Neutrophil (primary cell): Measurements from ENCODE around the gene DAP3.

Experiments
- H3K27ac ChIP-seq: fragments of 200-600 bp; sonication (generic); 2 replicates; pipeline ENCODE4 v1.5.1; 2016; ENCODE audit warnings: mild to moderate bottlenecking, moderate library complexity
- H3K27me3 ChIP-seq: fragments of 200-600 bp; sonication (generic); 2 replicates; pipeline ENCODE4 v1.6.0; 2016; ENCODE audit warnings: mild to moderate bottlenecking
- H3K36me3 ChIP-seq: fragments of 200-600 bp; sonication (generic); 2 replicates; pipeline ENCODE4 v1.5.1; 2017
- H3K4me1 ChIP-seq, 2 experiments: fragments of 200-600 bp in 1 of 2; sonication (generic) in 1 of 2; 1 replicate in 1 of 2; 2 replicates in 1 of 2; pipeline versions ENCODE4 v1.5.1 to v1.6.1; 2013 to 2016; ENCODE audit warnings: low read depth in 1 of 2, low read length in 1 of 2, mild to moderate bottlenecking in 1 of 2, moderate library complexity in 1 of 2; ENCODE audit not compliant: control insufficient read depth in 1 of 2, insufficient read depth in 1 of 2
- H3K4me3 ChIP-seq, 2 experiments: fragments of 200-600 bp in 1 of 2; sonication (generic) in 1 of 2; 1 replicate in 1 of 2; 2 replicates in 1 of 2; pipeline ENCODE4 v1.5.1; 2013 to 2016; ENCODE audit warnings: low read depth in 1 of 2, low read length in 1 of 2, mild to moderate bottlenecking in 1 of 2, moderate library complexity in 1 of 2
- H3K9me3 ChIP-seq: fragments of 200-600 bp; sonication (generic); 2 replicates; pipeline ENCODE4 v1.5.1; 2016
- TF ChIP-seq, protein P1 (sequence below): fragments of 200-600 bp; sonication (generic); IDR thresholded peaks from 2 replicates; pipeline ENCODE4 v1.5.1; 2016; ENCODE audit warnings: antibody characterized with exemption

The DAP3 gene

DNA sequence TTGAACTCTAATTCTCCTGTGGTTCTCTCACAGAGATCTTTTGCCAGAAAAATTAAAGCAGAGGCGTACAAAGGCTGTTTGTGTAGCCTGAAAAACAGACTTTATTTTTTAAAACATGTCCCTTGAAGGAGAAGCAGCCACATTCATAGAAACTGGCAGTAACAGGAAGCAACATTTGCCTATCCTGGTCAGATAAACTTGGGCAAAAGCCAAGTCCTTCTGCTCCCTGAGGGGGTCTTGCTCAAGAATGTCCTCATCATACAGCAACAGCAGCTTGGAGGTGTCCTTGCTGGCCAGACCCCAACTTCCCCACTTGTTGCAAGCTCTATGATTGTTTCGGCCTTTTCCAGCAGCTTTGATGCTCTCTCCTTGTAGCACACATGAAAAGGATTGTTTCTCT, 42.6 kb upstream of the DAP3 start:
- H3K9me3 ChIP-seq, result peaks cover 10% of the 10 kb centered on the region
- TF ChIP-seq, protein P1, sequence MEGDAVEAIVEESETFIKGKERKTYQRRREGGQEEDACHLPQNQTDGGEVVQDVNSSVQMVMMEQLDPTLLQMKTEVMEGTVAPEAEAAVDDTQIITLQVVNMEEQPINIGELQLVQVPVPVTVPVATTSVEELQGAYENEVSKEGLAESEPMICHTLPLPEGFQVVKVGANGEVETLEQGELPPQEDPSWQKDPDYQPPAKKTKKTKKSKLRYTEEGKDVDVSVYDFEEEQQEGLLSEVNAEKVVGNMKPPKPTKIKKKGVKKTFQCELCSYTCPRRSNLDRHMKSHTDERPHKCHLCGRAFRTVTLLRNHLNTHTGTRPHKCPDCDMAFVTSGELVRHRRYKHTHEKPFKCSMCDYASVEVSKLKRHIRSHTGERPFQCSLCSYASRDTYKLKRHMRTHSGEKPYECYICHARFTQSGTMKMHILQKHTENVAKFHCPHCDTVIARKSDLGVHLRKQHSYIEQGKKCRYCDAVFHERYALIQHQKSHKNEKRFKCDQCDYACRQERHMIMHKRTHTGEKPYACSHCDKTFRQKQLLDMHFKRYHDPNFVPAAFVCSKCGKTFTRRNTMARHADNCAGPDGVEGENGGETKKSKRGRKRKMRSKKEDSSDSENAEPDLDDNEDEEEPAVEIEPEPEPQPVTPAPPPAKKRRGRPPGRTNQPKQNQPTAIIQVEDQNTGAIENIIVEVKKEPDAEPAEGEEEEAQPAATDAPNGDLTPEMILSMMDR, result no peak
- no peaks in the 10 kb centered on the region for H3K36me3 ChIP-seq
- H3K4me3 ChIP-seq, result no peak overlapping the region
- no peak overlapping the region for H3K27ac ChIP-seq
- H3K27me3 ChIP-seq, result no peaks in the 10 kb centered on the region
- H3K4me1 ChIP-seq, result peaks cover 23 to 28% of the 10 kb centered on the region in 2 experiments

DNA sequence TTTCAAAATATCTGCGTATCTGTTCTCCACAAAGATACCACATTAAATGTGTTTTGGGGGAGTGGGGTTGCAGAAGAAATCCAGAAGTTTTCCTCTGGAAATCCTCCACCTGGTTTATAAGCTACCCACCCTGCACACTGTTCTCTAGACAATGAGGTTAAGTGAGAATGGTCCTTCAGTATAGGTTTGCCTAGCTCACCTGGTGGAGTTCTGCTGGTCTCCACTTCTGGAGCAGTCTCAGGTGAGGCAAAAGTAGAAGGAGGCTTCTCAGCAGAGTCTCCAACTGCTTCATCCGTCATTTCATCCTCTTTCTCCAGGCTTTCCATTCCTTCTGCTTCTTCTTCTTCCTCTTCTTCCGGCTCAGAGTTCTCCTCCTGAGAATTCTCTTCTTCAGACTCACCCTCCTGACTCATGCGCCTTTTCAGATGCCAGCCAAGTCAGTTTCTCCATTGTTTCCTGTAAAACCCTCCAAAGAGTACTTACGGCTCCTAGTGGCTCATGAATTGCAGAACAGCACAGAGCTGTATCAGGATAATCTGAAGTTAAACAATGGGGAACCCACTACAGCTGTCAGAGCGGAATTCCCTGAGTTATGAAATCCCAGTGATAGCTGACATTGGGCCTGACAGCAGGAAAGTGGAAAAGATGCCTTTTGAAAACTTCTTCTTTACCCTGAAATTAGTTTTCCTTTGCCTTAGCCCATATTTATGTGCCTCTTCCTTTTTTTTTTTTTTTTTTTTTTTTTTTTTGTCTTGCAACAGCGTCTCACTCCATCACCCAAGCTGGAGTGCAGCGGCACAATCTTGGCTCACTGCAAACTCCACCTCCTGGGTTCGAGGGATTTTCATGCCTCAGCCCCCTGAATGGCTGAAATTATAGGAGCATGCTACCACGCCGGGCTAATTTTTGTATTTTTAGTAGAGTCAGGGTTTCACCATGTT, 40.4 kb upstream of the DAP3 start:
- H3K27ac ChIP-seq, result peak overlapping the region; percentile 70
- peaks cover 5% of the 10 kb centered on the region for H3K27me3 ChIP-seq
- no peaks in the 10 kb centered on the region for H3K36me3 ChIP-seq
- no peaks in the 10 kb centered on the region for H3K9me3 ChIP-seq
- H3K4me1 ChIP-seq, result peaks cover 23 to 28% of the 10 kb centered on the region in 2 experiments
- TF ChIP-seq, protein P1, result no peak
- H3K4me3 ChIP-seq, result no peak overlapping the region

DNA sequence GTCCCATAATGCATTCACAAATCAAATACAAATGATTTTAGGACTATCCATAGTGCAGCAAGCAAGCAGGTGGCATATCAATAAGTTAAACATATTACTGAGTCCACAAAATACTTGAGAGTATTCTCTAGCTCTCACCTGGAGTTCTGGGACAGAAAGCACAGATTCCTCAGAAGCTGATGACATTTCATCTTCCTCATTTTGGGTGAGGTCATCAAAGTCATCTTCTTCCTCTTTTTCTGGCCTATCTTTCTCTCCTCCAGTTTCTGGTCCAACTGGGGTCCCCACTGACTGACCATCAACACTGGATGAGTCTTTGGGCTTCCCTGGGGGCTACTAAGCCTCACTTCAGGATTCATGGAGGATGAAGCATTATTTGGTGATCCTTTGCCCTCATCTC, 39.2 kb upstream of the DAP3 start:
- Histone ChIP-seq H3K27ac (peak overlapping the region; percentile 70), H3K4me1 (peaks cover 23 to 28% of the 10 kb centered on the region in 2 experiments), H3K27me3 (peaks cover 13% of the 10 kb centered on the region), H3K9me3 (no peaks in the 10 kb centered on the region), H3K36me3 (no peaks in the 10 kb centered on the region), H3K4me3 (no peak overlapping the region)
- TF ChIP-seq, protein P1, result no peak

DNA sequence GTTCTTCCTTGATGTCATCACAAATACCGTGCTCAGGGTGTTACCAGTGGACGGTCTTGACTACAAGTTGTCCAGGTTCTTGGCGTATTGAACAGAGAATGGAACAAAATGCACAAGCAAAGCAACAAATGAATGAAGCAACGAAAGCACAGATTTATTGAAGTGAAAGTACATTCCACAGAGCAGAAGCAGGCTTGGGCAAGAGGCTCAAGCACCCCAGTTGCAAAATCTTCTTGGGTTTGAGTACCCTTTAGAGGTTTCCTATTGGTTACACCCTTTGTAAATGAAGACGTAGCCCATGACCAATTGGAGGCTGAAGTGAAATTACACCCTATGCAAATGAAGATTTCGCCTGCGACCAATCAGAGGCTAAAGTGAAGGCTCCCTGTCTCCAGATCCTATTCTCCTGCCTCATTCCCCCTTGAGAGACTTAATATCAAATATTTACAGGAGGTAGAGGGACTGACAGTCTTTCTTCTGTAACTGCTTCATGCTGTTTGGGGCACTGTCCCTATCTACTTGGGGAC, 38.6 kb upstream of the DAP3 start:
- Histone ChIP-seq H3K27ac (peak overlapping the region; percentile 70), H3K9me3 (no peaks in the 10 kb centered on the region), H3K27me3 (peaks cover 19% of the 10 kb centered on the region), H3K4me1 (peaks cover 23 to 28% of the 10 kb centered on the region in 2 experiments), H3K36me3 (no peaks in the 10 kb centered on the region), H3K4me3 (no peak overlapping the region)
- TF ChIP-seq, protein P1, result no peak

DNA sequence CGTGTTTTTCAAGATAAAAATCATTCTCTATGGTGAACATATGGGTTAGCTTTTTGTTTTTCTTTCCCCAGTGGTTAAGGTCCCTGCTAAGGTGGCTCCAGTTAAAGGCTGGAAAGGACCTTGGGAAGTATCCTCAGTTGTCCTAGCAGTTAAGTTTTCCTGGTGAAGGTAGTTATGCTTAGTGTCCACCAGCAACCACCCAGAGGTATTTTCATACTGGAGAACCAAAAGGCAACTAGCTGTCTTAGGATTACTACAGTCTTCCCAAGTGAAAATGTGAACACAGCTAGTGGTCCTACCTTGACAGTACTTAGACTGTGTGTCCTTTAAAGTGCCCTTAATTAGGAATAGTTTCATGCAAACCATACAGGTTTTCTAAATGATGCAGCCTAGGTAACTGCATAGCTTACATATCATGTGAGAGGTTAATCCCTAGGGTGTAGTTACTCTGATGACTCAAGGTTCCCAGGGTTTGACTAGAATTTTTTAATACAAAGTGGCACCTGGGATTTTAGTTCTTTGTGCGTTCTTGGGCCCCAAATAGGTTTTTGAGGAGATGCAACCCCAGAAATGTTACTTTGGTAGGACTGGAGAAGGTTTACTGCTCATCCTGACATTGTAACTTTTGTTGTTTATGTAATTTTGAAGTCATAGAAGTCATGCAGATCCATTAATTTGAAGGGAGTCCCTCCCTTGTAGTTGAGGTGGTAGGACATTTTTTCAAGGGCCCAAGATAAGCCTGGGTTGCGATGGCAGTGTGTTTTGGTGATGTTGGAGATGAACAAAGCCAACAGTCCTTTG, 36.8 kb upstream of the DAP3 start:
- TF ChIP-seq, protein P1, result no peak
- Histone ChIP-seq H3K9me3 (no peaks in the 10 kb centered on the region), H3K4me1 (peaks cover 23 to 24% of the 10 kb centered on the region in 2 experiments), H3K4me3 (no peak overlapping the region), H3K27me3 (peaks cover 23% of the 10 kb centered on the region), H3K27ac (no peak overlapping the region), H3K36me3 (no peaks in the 10 kb centered on the region)
